Measurements from ENCODE around the gene TBX3. TPM values are rescaled to one million over a fixed set of nuclear protein-coding genes. Genes with fewer than 3 reads are reported as not detected.

The TBX3 gene
- total RNA-seq, 2 experiments from 2014 or later: not detected

- ChIA-PET POLR2A (interaction anchor here (0.7 kb wide), 1 partner anchor 1037 kb away, joined by 5 read pairs; no protein-coding TSS in a partner anchor), CTCF (ENCODE audit: unreplicated experiment) (no interaction called here)
Observed at GRCh38 chr12:114721266-114721665, 37.3 kb upstream of the TBX3 start.

GRCh38 chr12:114713466-114714215 lies 29.7 kb upstream of the TBX3 start:
- H3K4me1 ChIP-seq (ENCODE audit: insufficient read depth, low read length, poor library complexity, severe bottlenecking): no peaks in the 10 kb centered on the region
- DNase-seq (ENCODE audit: low spot score): no peak
- H2AFZ ChIP-seq (ENCODE audit: low read length): no peak overlapping the region
- intact Hi-C loops (cut with micrococcal nuclease; ENCODE audit: unreplicated experiment): no loop called here
- H3K36me3 ChIP-seq (ENCODE audit: insufficient read depth, low read length): no peaks in the 10 kb centered on the region
- no peak overlapping the region for H3K4me3 ChIP-seq (ENCODE audit: low read depth, low read length, poor library complexity, severe bottlenecking)
- CTCF ChIA-PET (ENCODE audit: unreplicated experiment): no interaction called here
- POLR2A ChIA-PET: no interaction called here
- no peaks in the 10 kb centered on the region for H4K20me1 ChIP-seq (ENCODE audit: insufficient read depth, low read length)
- no peaks in the 10 kb centered on the region for H3K9me3 ChIP-seq (ENCODE audit: low read length)
- TF ChIP-seq CTCF (conservative IDR thresholded peaks at IDR 0.05; ENCODE audit: low read length) (no peak), EZH2phosphoT487 (IDR thresholded peaks at IDR 0.05; ENCODE audit: borderline replicate concordance, low read depth, low read length) (no peak)
- BruUV-seq (replicated peaks): no TSS peak
- H3K79me2 ChIP-seq (ENCODE audit: insufficient read depth, low read depth, low read length): no peaks in the 10 kb centered on the region
- H3K9me2 ChIP-seq (ENCODE audit: insufficient read depth, low read length): no peaks in the 10 kb centered on the region
- no peak overlapping the region for H3K4me2 ChIP-seq (ENCODE audit: low read length)
- no peak overlapping the region for H3K27ac ChIP-seq (ENCODE audit: low read depth, low read length, poor library complexity, severe bottlenecking)

More at GRCh38 chr12:114721266-114721665, 37.3 kb upstream of the TBX3 start:
- Histone ChIP-seq H3K27ac (ENCODE audit: low read depth, low read length, poor library complexity, severe bottlenecking) (no peak overlapping the region), H3K4me2 (ENCODE audit: low read length) (no peak overlapping the region), H3K79me2 (ENCODE audit: insufficient read depth, low read depth, low read length) (no peaks in the 10 kb centered on the region), H3K9me2 (ENCODE audit: insufficient read depth, low read length) (no peaks in the 10 kb centered on the region), H3K9me3 (ENCODE audit: low read length) (no peaks in the 10 kb centered on the region), H3K36me3 (ENCODE audit: insufficient read depth, low read length) (no peaks in the 10 kb centered on the region), H3K4me3 (ENCODE audit: low read depth, low read length, poor library complexity, severe bottlenecking) (no peak overlapping the region), H4K20me1 (ENCODE audit: insufficient read depth, low read length) (no peaks in the 10 kb centered on the region), H3K4me1 (ENCODE audit: insufficient read depth, low read length, poor library complexity, severe bottlenecking) (no peaks in the 10 kb centered on the region), H2AFZ (ENCODE audit: low read length) (no peak overlapping the region)
- BruUV-seq (replicated peaks): no TSS peak
- intact Hi-C loops (cut with micrococcal nuclease; ENCODE audit: unreplicated experiment): no loop called here
- TF ChIP-seq CTCF (conservative IDR thresholded peaks at IDR 0.05; ENCODE audit: low read length) (no peak), EZH2phosphoT487 (IDR thresholded peaks at IDR 0.05; ENCODE audit: borderline replicate concordance, low read depth, low read length) (no peak)
- DNase-seq (ENCODE audit: low spot score): no peak

GRCh38 chr12:114711689-114712152 lies 27.7 kb upstream of the TBX3 start:
- Histone ChIP-seq H2AFZ (ENCODE audit: low read length) (no peak overlapping the region), H3K27ac (ENCODE audit: low read depth, low read length, poor library complexity, severe bottlenecking) (no peak overlapping the region)
- BruUV-seq (replicated peaks): no TSS peak

More at GRCh38 chr12:114711689-114712152, 27.7 kb upstream of the TBX3 start:
- Histone ChIP-seq H3K4me3 (ENCODE audit: low read depth, low read length, poor library complexity, severe bottlenecking) (no peak overlapping the region), H3K4me2 (ENCODE audit: low read length) (no peak overlapping the region), H3K9me2 (ENCODE audit: insufficient read depth, low read length) (no peaks in the 10 kb centered on the region), H3K36me3 (ENCODE audit: insufficient read depth, low read length) (no peaks in the 10 kb centered on the region), H3K79me2 (ENCODE audit: insufficient read depth, low read depth, low read length) (no peaks in the 10 kb centered on the region), H3K9me3 (ENCODE audit: low read length) (no peaks in the 10 kb centered on the region), H3K4me1 (ENCODE audit: insufficient read depth, low read length, poor library complexity, severe bottlenecking) (no peaks in the 10 kb centered on the region), H4K20me1 (ENCODE audit: insufficient read depth, low read length) (no peaks in the 10 kb centered on the region)
- DNase-seq (ENCODE audit: low spot score): no peak
- TF ChIP-seq EZH2phosphoT487 (IDR thresholded peaks at IDR 0.05; ENCODE audit: borderline replicate concordance, low read depth, low read length) (no peak), CTCF (conservative IDR thresholded peaks at IDR 0.05; ENCODE audit: low read length) (no peak)
- POLR2A ChIA-PET: no interaction called here
- intact Hi-C loops (cut with micrococcal nuclease; ENCODE audit: unreplicated experiment): no loop called here
- CTCF ChIA-PET (ENCODE audit: unreplicated experiment): no interaction called here

Measured in OCI-LY7 (cell line).